CD4-positive, CD25-positive, alpha-beta regulatory T cell (primary cell): ENCODE data around the gene CRHR2. TPM values are rescaled to one million over a fixed set of nuclear protein-coding genes. Genes with fewer than 3 reads are reported as not detected.

Experiments used
- ATAC-seq, 2 donors: fragments of 150-1000 bp; cut with Tn5 transposase; one replicate each; pipeline ENCODE4 v1.10.0; 2021; ENCODE audit warnings: low read depth in 2 of 2, moderate number of reproducible peaks in 2 of 2, moderate library complexity in 1 of 2
- DNase-seq, 3 donors: peaks; one replicate each; pipeline versions ENCODE4 v3.0.0 to v3.0.0-alpha.2; 2012 to 2022; ENCODE audit warnings: mixed read lengths in 1 of 3
- H3K27ac ChIP-seq: one replicate; pipeline ENCODE4 v1.7.0; 2013; ENCODE audit warnings: mild to moderate bottlenecking, low read length; ENCODE audit not compliant: insufficient read depth, poor library complexity, severe bottlenecking
- H3K27me3 ChIP-seq: one replicate; pipeline ENCODE4 v1.7.0; 2013; ENCODE audit warnings: low read length; ENCODE audit not compliant: control insufficient read depth, insufficient read depth
- H3K36me3 ChIP-seq: one replicate; pipeline ENCODE4 v1.7.0; 2013; ENCODE audit warnings: mild to moderate bottlenecking, low read length, moderate library complexity; ENCODE audit not compliant: control insufficient read depth, insufficient read depth
- H3K4me1 ChIP-seq: 2 replicates; pipeline ENCODE4 v1.7.0; 2013; ENCODE audit warnings: mild to moderate bottlenecking, low read length; ENCODE audit not compliant: insufficient read depth, control insufficient read depth, poor library complexity, severe bottlenecking
- H3K4me3 ChIP-seq: one replicate; pipeline ENCODE4 v1.7.0; 2013; ENCODE audit warnings: low read depth, mild to moderate bottlenecking, low read length, moderate library complexity
- H3K9me3 ChIP-seq, 2 experiments: 1 replicate in 1 of 2; 2 replicates in 1 of 2; pipeline ENCODE4 v1.7.0; 2013; ENCODE audit warnings: low read length in 2 of 2, mild to moderate bottlenecking in 1 of 2, moderate library complexity in 1 of 2; ENCODE audit not compliant: control insufficient read depth in 2 of 2
- H3K27ac Mint-ChIP-seq, 3 donors: one replicate each; pipeline ENCODE4 v1.8.0; 2020 to 2022; ENCODE audit warnings: mild to moderate bottlenecking in 3 of 3, mixed read lengths in 3 of 3, moderate library complexity in 2 of 3
- H3K27me3 Mint-ChIP-seq: one replicate; pipeline ENCODE4 v1.8.0; 2022; ENCODE audit warnings: mild to moderate bottlenecking, mixed read lengths
- H3K36me3 Mint-ChIP-seq: one replicate; pipeline ENCODE4 v1.8.0; 2020; ENCODE audit warnings: mixed read lengths
- H3K4me1 Mint-ChIP-seq, 4 donors: one replicate each; pipeline ENCODE4 v1.8.0; 2020 to 2022; ENCODE audit warnings: mixed read lengths in 4 of 4, mild to moderate bottlenecking in 1 of 4
- H3K4me3 Mint-ChIP-seq, 4 donors: one replicate each; pipeline ENCODE4 v1.8.0; 2020 to 2022; ENCODE audit warnings: mild to moderate bottlenecking in 4 of 4, mixed read lengths in 4 of 4, moderate library complexity in 3 of 4
- H3K9me3 Mint-ChIP-seq, 7 donors: one replicate each; pipeline ENCODE4 v1.8.0; 2020 to 2022; ENCODE audit warnings: mixed read lengths in 7 of 7, mild to moderate bottlenecking in 3 of 7, moderate library complexity in 2 of 7
- polyA plus RNA-seq, 4 donors: library from polyadenylated mRNA; unstranded; fragments of 300-500 nt; fragmentation: Illumina TruSeq; gene quantifications; one replicate each; pipeline ENCODE4 v1.2.3, GENCODE V29; 2021
- total RNA-seq: library from RNA; stranded (reverse); gene quantifications from one replicate; pipeline ENCODE4 v1.2.3, GENCODE V29; 2022

The CRHR2 gene
- total and polyA plus RNA-seq, 5 donors from 2014 or later, result not detected

GRCh38 chr7:30649717-30650420, 32.4 kb downstream of the CRHR2 start:
- Mint-ChIP-seq H3K36me3 (peaks cover 10% of the 10 kb centered on the region), H3K27me3 (no peaks in the 10 kb centered on the region), H3K9me3 (no peaks in the 10 kb centered on the region), H3K4me3 (no peak overlapping the region), H3K4me1 (no peaks in the 10 kb centered on the region), H3K27ac (peak overlapping the region in 1 of 3 donors; percentile 8)
- no peaks in the 10 kb centered on the region for H3K4me1 ChIP-seq
- no peak overlapping the region for H3K27ac ChIP-seq
- H3K36me3 ChIP-seq, result peaks cover 3% of the 10 kb centered on the region
- DNase-seq, result no peak
- no peak for ATAC-seq
- H3K4me3 ChIP-seq, result no peak overlapping the region
- H3K27me3 ChIP-seq, result no peaks in the 10 kb centered on the region
- H3K9me3 ChIP-seq, result no peaks in the 10 kb centered on the region

GRCh38 chr7:30648744-30649540, 33.3 kb downstream of the CRHR2 start:
- Mint-ChIP-seq H3K27me3 (no peaks in the 10 kb centered on the region), H3K4me1 (peaks cover 0 to 5% (median 0%) of the 10 kb centered on the region in 4 donors), H3K36me3 (peaks cover 13% of the 10 kb centered on the region), H3K9me3 (no peaks in the 10 kb centered on the region), H3K4me3 (no peak overlapping the region), H3K27ac (peak overlapping the region in 1 of 3 donors; percentile 66)
- Histone ChIP-seq H3K36me3 (peaks cover 3% of the 10 kb centered on the region), H3K4me3 (no peak overlapping the region), H3K27me3 (no peaks in the 10 kb centered on the region), H3K9me3 (no peaks in the 10 kb centered on the region), H3K27ac (no peak overlapping the region), H3K4me1 (no peaks in the 10 kb centered on the region)
- ATAC-seq (no peak), DNase-seq (no peak)

DNA sequence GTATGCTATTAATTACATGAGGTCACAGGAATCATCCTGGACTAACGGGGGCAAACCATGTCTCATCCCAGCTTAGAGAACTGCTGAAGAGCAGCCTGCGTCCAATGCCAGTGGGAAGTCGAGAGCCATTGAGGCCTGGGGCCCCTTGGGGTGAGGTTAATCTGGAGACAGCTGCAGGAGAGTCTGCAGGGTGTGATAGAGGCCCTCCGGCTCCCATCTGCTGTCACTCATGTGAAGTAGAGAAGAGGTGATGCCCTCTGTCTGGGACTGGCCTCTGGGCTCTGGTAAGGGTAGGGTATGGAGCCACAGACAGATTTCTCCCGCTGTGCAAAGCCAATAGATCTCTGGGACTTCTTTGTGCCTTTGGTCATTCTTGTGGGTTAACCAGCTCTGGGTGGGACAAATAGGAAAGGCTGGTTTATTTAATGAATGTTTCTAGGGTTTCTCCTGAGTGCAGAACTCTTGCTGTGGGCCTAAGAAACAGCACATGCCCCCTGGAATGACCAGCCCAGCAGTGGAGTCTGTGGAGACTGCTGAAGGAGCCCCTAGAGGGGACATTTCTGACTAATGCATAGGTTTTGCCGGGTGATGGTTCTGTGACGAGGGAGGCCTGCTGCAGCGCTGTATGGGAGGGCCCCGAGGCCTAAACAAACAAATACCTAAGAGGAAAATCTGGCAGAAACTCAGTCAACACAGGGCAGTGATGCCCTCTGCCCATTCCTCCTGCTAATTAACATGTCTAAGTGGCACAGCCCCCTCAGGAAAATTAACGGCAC, 34.5 kb downstream of the CRHR2 start:
- H3K27ac Mint-ChIP-seq, result peak overlapping the region in 1 of 3 donors; percentile 2

GRCh38 chr7:30646154-30646553, 36.1 kb downstream of the CRHR2 start:
- Histone ChIP-seq H3K27me3 (no peaks in the 10 kb centered on the region), H3K4me1 (no peaks in the 10 kb centered on the region), H3K27ac (no peak overlapping the region), H3K9me3 (no peaks in the 10 kb centered on the region), H3K36me3 (peaks cover 3% of the 10 kb centered on the region), H3K4me3 (no peak overlapping the region)
- Mint-ChIP-seq H3K36me3 (peaks cover 10% of the 10 kb centered on the region), H3K4me3 (no peak overlapping the region), H3K27me3 (no peaks in the 10 kb centered on the region), H3K4me1 (peaks cover 0 to 7% (median 0%) of the 10 kb centered on the region in 4 donors), H3K9me3 (no peaks in the 10 kb centered on the region), H3K27ac (peak overlapping the region in 1 of 3 donors; percentile 3)
- DNase-seq, result no peak
- no peak for ATAC-seq

More for the DNA sequence above, 34.5 kb downstream of the CRHR2 start:
- H3K36me3 Mint-ChIP-seq, result peaks cover 10% of the 10 kb centered on the region
- DNase-seq (no peak), ATAC-seq (no peak)
- H3K4me1 ChIP-seq, result no peaks in the 10 kb centered on the region
- no peak overlapping the region for H3K4me3 ChIP-seq
- no peaks in the 10 kb centered on the region for H3K27me3 Mint-ChIP-seq
- peaks cover 3% of the 10 kb centered on the region for H3K36me3 ChIP-seq
- H3K4me1 Mint-ChIP-seq, result peaks cover 0 to 7% (median 0%) of the 10 kb centered on the region in 4 donors
- H3K27ac ChIP-seq, result no peak overlapping the region
- H3K9me3 Mint-ChIP-seq, result no peaks in the 10 kb centered on the region
- no peaks in the 10 kb centered on the region for H3K9me3 ChIP-seq
- H3K4me3 Mint-ChIP-seq, result no peak overlapping the region
- no peaks in the 10 kb centered on the region for H3K27me3 ChIP-seq

DNA sequence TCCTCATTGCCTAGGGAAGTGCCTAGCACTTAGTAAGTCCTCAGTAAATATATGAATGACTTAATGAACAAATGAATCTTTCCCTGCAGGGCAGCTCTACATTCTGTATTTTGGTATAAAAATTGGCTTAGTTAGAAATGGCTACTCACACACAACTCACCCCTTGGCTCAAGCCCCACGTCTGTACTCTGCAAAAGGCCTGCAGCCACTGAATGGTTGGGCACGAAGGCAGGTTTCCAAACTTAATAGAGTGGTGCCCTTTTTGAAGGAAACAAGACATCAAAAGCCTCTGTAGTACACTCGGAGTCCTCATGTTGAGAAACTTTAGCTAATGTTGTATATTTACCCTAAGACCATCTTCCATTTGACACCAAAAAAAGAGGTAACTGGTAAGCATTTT, 36.6 kb downstream of the CRHR2 start:
- peaks cover 10% of the 10 kb centered on the region for H3K36me3 Mint-ChIP-seq
- no peak overlapping the region for H3K27ac ChIP-seq
- H3K27ac Mint-ChIP-seq, result peak overlapping the region in 1 of 3 donors; percentile 43
- H3K36me3 ChIP-seq, result peaks cover 3% of the 10 kb centered on the region
- no peak overlapping the region for H3K4me3 Mint-ChIP-seq
- peaks cover 0 to 7% (median 0%) of the 10 kb centered on the region in 4 donors for H3K4me1 Mint-ChIP-seq
- H3K4me3 ChIP-seq, result no peak overlapping the region
- no peaks in the 10 kb centered on the region for H3K4me1 ChIP-seq
- DNase-seq (no peak), ATAC-seq (no peak)
- no peaks in the 10 kb centered on the region for H3K9me3 ChIP-seq
- H3K27me3 ChIP-seq, result no peaks in the 10 kb centered on the region
- H3K27me3 Mint-ChIP-seq, result no peaks in the 10 kb centered on the region
- H3K9me3 Mint-ChIP-seq, result no peaks in the 10 kb centered on the region

DNA sequence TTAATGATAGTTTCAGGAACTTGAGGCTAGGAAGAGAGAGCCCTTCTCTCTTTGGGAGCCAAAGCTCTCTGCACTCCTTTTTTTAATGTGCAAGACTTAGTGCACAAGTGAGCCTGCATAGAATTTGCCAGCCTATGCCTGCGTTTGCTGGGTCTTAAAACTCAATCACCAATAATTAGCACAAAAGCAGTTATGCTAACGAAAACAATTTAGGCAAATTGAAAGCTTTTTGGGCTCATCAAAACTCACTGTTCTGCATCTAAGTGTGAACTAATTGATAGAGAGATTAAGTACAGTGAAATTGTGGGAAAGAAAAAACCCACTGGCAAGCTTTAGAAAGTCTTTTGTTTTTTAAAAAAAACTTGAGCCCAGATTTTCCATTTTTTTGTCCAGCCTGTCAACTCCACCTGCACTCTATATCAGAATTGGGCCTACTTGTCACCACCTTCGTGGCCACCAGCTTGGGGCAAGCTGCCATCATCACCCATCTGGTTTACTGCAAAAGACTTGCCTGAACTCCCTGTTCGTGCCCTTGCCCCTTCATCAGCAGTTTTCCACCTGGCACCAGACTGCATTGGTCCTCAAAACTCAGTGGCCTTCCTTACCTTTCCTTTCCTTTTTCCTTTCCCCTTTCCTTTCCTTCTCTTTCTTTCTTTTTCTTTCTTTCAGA, 37.8 kb downstream of the CRHR2 start:
- Mint-ChIP-seq H3K4me3 (no peak overlapping the region), H3K27ac (peak overlapping the region in 1 of 3 donors; percentile 51)

GRCh38 chr7:30642789-30643188, 39.5 kb downstream of the CRHR2 start:
- Histone ChIP-seq H3K4me3 (no peak overlapping the region), H3K27ac (no peak overlapping the region), H3K36me3 (peaks cover 3% of the 10 kb centered on the region), H3K9me3 (no peaks in the 10 kb centered on the region), H3K27me3 (no peaks in the 10 kb centered on the region), H3K4me1 (no peaks in the 10 kb centered on the region)
- H3K36me3 Mint-ChIP-seq, result peaks cover 10% of the 10 kb centered on the region
- peak overlapping the region in 1 of 3 donors; percentile 54 for H3K27ac Mint-ChIP-seq
- H3K4me3 Mint-ChIP-seq, result no peak overlapping the region
- DNase-seq, result no peak
- peaks cover 0 to 7% (median 0%) of the 10 kb centered on the region in 4 donors for H3K4me1 Mint-ChIP-seq
- H3K27me3 Mint-ChIP-seq, result no peaks in the 10 kb centered on the region
- no peak for ATAC-seq
- no peaks in the 10 kb centered on the region for H3K9me3 Mint-ChIP-seq

More for the DNA sequence above, 37.8 kb downstream of the CRHR2 start:
- Mint-ChIP-seq H3K9me3 (no peaks in the 10 kb centered on the region), H3K27me3 (no peaks in the 10 kb centered on the region), H3K36me3 (peaks cover 10% of the 10 kb centered on the region), H3K4me1 (peaks cover 0 to 7% (median 0%) of the 10 kb centered on the region in 4 donors)
- Histone ChIP-seq H3K4me1 (no peaks in the 10 kb centered on the region), H3K27ac (no peak overlapping the region), H3K4me3 (no peak overlapping the region), H3K36me3 (peaks cover 3% of the 10 kb centered on the region), H3K27me3 (no peaks in the 10 kb centered on the region), H3K9me3 (no peaks in the 10 kb centered on the region)
- DNase-seq, result no peak
- no peak for ATAC-seq
